GM12891 (cell line): ENCODE measurements around the gene IL15RA.

ENCODE experiments used
- POLR2A ChIP-seq: IDR thresholded peaks from 2 replicates; pipeline ENCODE4 v1.6.1; 2011; ENCODE audit warnings: low read depth, low read length, control low read depth
- POLR2AphosphoS5 ChIP-seq: IDR thresholded peaks from 2 replicates; pipeline ENCODE4 v1.6.1; 2011; ENCODE audit warnings: low read depth, low read length, control low read depth

DNA sequence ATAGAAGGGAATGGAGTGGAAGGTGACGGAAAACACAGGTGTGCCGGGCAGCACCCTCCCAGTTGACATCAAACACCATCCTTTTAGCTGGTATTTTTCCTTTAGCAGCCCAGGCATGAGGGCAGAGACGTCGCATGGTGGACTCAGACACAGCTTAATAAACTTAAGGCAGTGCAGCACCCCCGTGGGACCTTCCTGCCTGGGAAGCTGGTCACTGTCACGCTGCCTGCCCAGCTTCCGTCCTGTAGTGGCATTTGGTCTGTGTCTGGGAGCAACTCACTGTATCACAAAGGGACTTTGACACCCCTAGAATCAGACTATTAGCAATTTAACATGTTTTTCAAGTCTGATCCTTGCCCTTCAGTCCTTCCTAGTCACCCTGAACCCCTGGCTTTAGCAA lies 35.8 kb downstream of the IL15RA start:
- TF ChIP-seq POLR2AphosphoS5, result no peak
- TF ChIP-seq POLR2A, result no peak
